SK-N-SH treated with all-trans-retinoic acid at 6 μM for 48 hours (cell line): ENCODE measurements around the gene INPP5E.

Experiments used
- ATAC-seq: fragments of 200-7000 bp; cut with Tn5 transposase; 3 replicates; pipeline ENCODE4 v1.9.1; 2020; ENCODE audit warnings: mild to moderate bottlenecking, moderate library complexity
- ARNTL ChIP-seq: fragments of 450-650 bp; formaldehyde crosslinking; IDR thresholded peaks from 2 replicates; pipeline ENCODE4 v1.5.0; 2020; ENCODE audit warnings: low read depth, mild to moderate bottlenecking, moderate library complexity, borderline replicate concordance
- BACH2 ChIP-seq: fragments of 250-450 bp; sonication (Bioruptor Pico); IDR thresholded peaks from 2 replicates; pipeline ENCODE4 v1.9.0; 2021; ENCODE audit warnings: mild to moderate bottlenecking, borderline replicate concordance
- CSDC2 ChIP-seq: fragments of 250-450 bp; sonication (Bioruptor Pico); IDR thresholded peaks from 2 replicates; pipeline ENCODE4 v1.5.0; 2020; ENCODE audit warnings: mild to moderate bottlenecking, moderate library complexity
- ESRRG ChIP-seq: fragments of 250-450 bp; sonication (Bioruptor Pico); IDR thresholded peaks from 2 replicates; pipeline ENCODE4 v1.6.1; 2021; ENCODE audit warnings: mild to moderate bottlenecking
- GLIS3 ChIP-seq: fragments of 250-450 bp; sonication (Bioruptor Pico); IDR thresholded peaks from 2 replicates; pipeline ENCODE4 v1.5.0; 2020; ENCODE audit warnings: mild to moderate bottlenecking, moderate library complexity
- ISL1 ChIP-seq: fragments of 250-450 bp; sonication (Bioruptor Pico); IDR thresholded peaks from 2 replicates; pipeline ENCODE4 v2.1.2; 2022; ENCODE audit warnings: mild to moderate bottlenecking, moderate library complexity
- OSR1 ChIP-seq: fragments of 250-450 bp; sonication (Bioruptor Pico); IDR thresholded peaks from 2 replicates; pipeline ENCODE4 v1.8.0; 2022; ENCODE audit warnings: moderate library complexity, mild to moderate bottlenecking, inconsistent platforms
- PPARA ChIP-seq: fragments of 250-450 bp; sonication (Bioruptor Pico); IDR thresholded peaks from 2 replicates; pipeline ENCODE4 v1.5.0; 2020; ENCODE audit warnings: mild to moderate bottlenecking, borderline replicate concordance
- SNAI2 ChIP-seq: fragments of 250-450 bp; sonication (Bioruptor Pico); IDR thresholded peaks from 2 replicates; pipeline ENCODE4 v1.5.0; 2020; ENCODE audit warnings: mild to moderate bottlenecking, moderate library complexity
- TCF4 ChIP-seq: fragments of 250-450 bp; sonication (Bioruptor Pico); IDR thresholded peaks from 2 replicates; pipeline ENCODE4 v1.8.0; 2021; ENCODE audit warnings: mild to moderate bottlenecking, moderate library complexity, borderline replicate concordance
- TOX ChIP-seq: fragments of 250-450 bp; sonication (Bioruptor Pico); IDR thresholded peaks from 2 replicates; pipeline ENCODE4 v1.8.0; 2021; ENCODE audit warnings: mild to moderate bottlenecking, moderate library complexity, borderline replicate concordance
- TSHZ2 ChIP-seq: fragments of 250-450 bp; sonication (Bioruptor Pico); IDR thresholded peaks from 2 replicates; pipeline ENCODE4 v1.5.0; 2020; ENCODE audit warnings: mild to moderate bottlenecking, moderate library complexity
- ZC3H10 ChIP-seq: fragments of 250-450 bp; sonication (Bioruptor Pico); IDR thresholded peaks from 2 replicates; pipeline ENCODE4 v1.5.1; 2021; ENCODE audit warnings: mild to moderate bottlenecking, moderate library complexity
- ZFP3 ChIP-seq: fragments of 250-450 bp; sonication (Bioruptor Pico); IDR thresholded peaks from 2 replicates; pipeline ENCODE4 v1.5.0; 2020; ENCODE audit warnings: mild to moderate bottlenecking, moderate library complexity
- ZFP30 ChIP-seq: fragments of 450-650 bp; formaldehyde crosslinking; IDR thresholded peaks from 2 replicates; pipeline ENCODE4 v1.5.0; 2022; ENCODE audit warnings: mild to moderate bottlenecking, moderate library complexity
- ZNF565 ChIP-seq: fragments of 450-650 bp; formaldehyde crosslinking; conservative IDR thresholded peaks from 2 replicates; pipeline ENCODE4 v1.5.0; 2020; ENCODE audit warnings: low read depth, mild to moderate bottlenecking, moderate library complexity
- ZNF70 ChIP-seq: fragments of 450-650 bp; formaldehyde crosslinking; IDR thresholded peaks from 2 replicates; pipeline ENCODE4 v1.5.0; 2020; ENCODE audit warnings: mild to moderate bottlenecking, moderate library complexity
- ZNF8 ChIP-seq: fragments of 450-650 bp; formaldehyde crosslinking; IDR thresholded peaks from 2 replicates; pipeline ENCODE4 v1.5.0; 2020; ENCODE audit warnings: mild to moderate bottlenecking, moderate library complexity
- TF ChIP-seq, protein P1 (sequence below): fragments of 250-450 bp; sonication (Bioruptor Pico); IDR thresholded peaks from 2 replicates; pipeline ENCODE4 v1.8.0; 2020; ENCODE audit warnings: mild to moderate bottlenecking, moderate library complexity, borderline replicate concordance
- TF ChIP-seq, protein P2 (sequence below): fragments of 250-450 bp; sonication (Bioruptor Pico); IDR thresholded peaks from 2 replicates; pipeline ENCODE4 v1.8.0; 2021; ENCODE audit warnings: low read depth, mild to moderate bottlenecking, moderate library complexity, borderline replicate concordance
- TF ChIP-seq, protein P3 (sequence below): fragments of 250-450 bp; sonication (Bioruptor Pico); IDR thresholded peaks from 2 replicates; pipeline ENCODE4 v1.5.1; 2021; ENCODE audit warnings: mild to moderate bottlenecking, moderate library complexity

INPP5E gene

DNA sequence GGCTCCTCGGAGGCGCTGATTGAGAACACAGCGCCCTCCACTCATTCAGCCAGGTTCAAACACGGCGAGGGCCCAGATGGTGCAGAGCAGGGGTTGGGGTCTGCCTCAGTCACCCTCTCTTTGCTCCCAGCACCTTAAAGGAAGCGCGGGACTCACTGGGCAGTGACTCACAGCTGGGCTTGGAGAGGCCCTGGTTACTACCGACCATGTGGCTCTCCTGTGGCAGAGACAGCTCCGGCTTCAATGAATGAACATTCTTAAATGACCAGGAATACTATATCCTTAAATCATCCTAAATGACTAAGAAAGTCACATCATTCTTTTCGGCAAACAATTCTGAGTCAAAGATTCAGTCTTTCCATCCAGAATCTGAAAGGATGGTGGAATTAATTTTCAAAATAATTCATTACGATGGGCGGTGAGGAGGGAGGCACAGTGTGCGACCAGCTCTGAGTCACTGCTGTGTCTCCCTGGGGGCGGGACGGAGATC, 1.6 kb upstream of the INPP5E start:
- no peak for ATAC-seq
- TF ChIP-seq, protein P1, sequence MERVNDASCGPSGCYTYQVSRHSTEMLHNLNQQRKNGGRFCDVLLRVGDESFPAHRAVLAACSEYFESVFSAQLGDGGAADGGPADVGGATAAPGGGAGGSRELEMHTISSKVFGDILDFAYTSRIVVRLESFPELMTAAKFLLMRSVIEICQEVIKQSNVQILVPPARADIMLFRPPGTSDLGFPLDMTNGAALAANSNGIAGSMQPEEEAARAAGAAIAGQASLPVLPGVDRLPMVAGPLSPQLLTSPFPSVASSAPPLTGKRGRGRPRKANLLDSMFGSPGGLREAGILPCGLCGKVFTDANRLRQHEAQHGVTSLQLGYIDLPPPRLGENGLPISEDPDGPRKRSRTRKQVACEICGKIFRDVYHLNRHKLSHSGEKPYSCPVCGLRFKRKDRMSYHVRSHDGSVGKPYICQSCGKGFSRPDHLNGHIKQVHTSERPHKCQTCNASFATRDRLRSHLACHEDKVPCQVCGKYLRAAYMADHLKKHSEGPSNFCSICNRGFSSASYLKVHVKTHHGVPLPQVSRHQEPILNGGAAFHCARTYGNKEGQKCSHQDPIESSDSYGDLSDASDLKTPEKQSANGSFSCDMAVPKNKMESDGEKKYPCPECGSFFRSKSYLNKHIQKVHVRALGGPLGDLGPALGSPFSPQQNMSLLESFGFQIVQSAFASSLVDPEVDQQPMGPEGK, result no peak
- TF ChIP-seq ZNF565 (CRISPR knock-in tag), result no peak
- no peak for TF ChIP-seq PPARA (CRISPR knock-in tag)
- TF ChIP-seq ZC3H10 (CRISPR knock-in tag), result no peak
- TF ChIP-seq TSHZ2 (CRISPR knock-in tag), result no peak
- no peak for TF ChIP-seq ZNF8 (CRISPR knock-in tag)
- TF ChIP-seq, protein P2, sequence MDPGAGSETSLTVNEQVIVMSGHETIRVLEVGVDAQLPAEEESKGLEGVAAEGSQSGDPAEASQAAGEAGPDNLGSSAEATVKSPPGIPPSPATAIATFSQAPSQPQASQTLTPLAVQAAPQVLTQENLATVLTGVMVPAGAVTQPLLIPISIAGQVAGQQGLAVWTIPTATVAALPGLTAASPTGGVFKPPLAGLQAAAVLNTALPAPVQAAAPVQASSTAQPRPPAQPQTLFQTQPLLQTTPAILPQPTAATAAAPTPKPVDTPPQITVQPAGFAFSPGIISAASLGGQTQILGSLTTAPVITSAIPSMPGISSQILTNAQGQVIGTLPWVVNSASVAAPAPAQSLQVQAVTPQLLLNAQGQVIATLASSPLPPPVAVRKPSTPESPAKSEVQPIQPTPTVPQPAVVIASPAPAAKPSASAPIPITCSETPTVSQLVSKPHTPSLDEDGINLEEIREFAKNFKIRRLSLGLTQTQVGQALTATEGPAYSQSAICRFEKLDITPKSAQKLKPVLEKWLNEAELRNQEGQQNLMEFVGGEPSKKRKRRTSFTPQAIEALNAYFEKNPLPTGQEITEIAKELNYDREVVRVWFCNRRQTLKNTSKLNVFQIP (CRISPR knock-in tag), result no peak
- no peak for TF ChIP-seq ZFP3
- TF ChIP-seq SNAI2 (CRISPR knock-in tag), result no peak
- no peak for TF ChIP-seq ZNF70 (CRISPR knock-in tag)
- no peak for TF ChIP-seq TCF4 (CRISPR knock-in tag)
- TF ChIP-seq ARNTL, result no peak
- no peak for TF ChIP-seq CSDC2 (CRISPR knock-in tag)
- no peak for TF ChIP-seq GLIS3 (CRISPR knock-in tag)
- TF ChIP-seq BACH2 (CRISPR knock-in tag), result no peak
- TF ChIP-seq OSR1 (CRISPR knock-in tag), result no peak
- TF ChIP-seq, protein P3, sequence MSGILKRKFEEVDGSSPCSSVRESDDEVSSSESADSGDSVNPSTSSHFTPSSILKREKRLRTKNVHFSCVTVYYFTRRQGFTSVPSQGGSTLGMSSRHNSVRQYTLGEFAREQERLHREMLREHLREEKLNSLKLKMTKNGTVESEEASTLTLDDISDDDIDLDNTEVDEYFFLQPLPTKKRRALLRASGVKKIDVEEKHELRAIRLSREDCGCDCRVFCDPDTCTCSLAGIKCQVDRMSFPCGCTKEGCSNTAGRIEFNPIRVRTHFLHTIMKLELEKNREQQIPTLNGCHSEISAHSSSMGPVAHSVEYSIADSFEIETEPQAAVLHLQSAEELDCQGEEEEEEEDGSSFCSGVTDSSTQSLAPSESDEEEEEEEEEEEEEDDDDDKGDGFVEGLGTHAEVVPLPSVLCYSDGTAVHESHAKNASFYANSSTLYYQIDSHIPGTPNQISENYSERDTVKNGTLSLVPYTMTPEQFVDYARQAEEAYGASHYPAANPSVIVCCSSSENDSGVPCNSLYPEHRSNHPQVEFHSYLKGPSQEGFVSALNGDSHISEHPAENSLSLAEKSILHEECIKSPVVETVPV (CRISPR knock-in tag), result no peak
- no peak for TF ChIP-seq TOX

DNA sequence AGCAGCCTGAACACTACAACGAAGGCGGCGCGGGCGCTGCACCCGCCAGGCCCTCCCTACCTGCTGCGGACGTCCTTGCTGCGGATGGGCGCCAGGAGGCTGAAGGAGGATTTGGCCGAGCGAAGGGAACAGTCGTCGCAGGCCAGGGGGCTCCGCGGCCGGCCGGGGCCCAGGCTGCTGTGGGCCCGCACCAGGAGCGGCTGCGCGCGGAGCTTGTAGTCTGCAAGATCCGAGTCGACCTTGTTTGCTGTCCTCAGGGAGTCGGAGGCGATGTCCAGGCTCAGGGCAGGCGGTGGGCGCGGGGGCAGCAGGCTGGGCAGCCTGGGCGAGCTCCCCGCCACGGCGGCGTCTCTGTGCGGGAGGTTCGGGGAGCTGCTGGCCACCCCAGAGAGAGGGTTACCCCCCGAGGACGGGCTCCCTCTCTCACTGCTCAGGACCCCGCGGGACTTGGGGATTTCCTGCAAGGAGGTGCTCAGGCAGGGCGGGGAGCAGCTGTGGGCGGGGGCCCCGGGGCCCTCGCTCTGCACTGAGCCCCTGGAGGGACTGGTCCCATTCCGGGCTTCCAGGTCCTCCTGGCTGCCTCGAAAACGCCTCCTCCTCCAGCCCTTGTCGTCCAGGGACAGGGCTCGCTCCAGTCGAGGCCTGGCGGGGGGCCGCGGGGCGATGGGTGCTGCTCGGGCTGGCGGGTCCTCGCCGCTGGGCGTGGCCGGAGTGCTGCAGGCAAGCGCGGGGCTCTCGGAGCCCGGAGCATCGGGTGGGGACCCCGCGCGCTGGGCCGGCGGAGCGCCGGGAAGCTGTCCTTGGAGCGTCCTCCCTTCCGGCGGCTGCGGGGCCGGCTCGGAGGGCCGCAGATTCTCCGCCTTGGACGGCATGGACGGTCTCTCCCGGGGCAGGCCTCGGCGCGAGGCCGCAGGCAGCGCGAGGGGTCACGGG, 831 bp downstream of the INPP5E start:
- ATAC-seq, result peak; percentile 59
- no peak for TF ChIP-seq TSHZ2 (CRISPR knock-in tag)
- TF ChIP-seq BACH2 (CRISPR knock-in tag), result no peak
- TF ChIP-seq CSDC2 (CRISPR knock-in tag), result no peak
- TF ChIP-seq, protein P3 (CRISPR knock-in tag), result no peak
- TF ChIP-seq, protein P1, result no peak
- no peak for TF ChIP-seq OSR1 (CRISPR knock-in tag)
- no peak for TF ChIP-seq GLIS3 (CRISPR knock-in tag)
- TF ChIP-seq ZNF565 (CRISPR knock-in tag), result no peak
- TF ChIP-seq ZFP30 (CRISPR knock-in tag), result no peak
- TF ChIP-seq, protein P2 (CRISPR knock-in tag), result no peak
- no peak for TF ChIP-seq ZC3H10 (CRISPR knock-in tag)
- TF ChIP-seq ISL1, result no peak
- no peak for TF ChIP-seq ESRRG (CRISPR knock-in tag)
- no peak for TF ChIP-seq ZNF70 (CRISPR knock-in tag)
